DMS79 treated with DMSO at 0.1 percent for 48 hours (cell line): ENCODE measurements around the gene USP25.

Experiments used
- DNase-seq: peaks from one replicate; lab custom pipeline; 2025; lab: John Stamatoyannopoulos, UW

The USP25 gene

DNA sequence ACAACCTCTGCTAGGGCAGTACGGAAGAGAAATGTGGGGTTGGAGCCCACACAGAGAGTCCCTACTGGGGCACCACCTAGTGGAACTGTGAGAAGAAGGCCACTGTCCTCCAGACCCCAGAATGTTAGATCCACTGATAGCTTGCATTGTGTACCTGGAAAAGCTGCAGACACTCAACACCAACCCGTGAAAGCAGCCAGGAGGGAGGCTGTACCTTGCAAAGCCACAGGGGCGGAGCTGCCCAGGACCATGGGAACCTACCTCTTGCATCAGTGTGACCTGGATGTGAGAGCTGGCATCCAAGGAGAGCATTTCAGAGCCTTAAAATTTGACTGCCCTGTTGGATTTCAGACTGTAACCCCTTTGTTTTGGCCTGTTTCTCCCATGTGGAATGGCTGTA, 85.5 kb downstream of the USP25 start:
- no peak for DNase-seq

DNA sequence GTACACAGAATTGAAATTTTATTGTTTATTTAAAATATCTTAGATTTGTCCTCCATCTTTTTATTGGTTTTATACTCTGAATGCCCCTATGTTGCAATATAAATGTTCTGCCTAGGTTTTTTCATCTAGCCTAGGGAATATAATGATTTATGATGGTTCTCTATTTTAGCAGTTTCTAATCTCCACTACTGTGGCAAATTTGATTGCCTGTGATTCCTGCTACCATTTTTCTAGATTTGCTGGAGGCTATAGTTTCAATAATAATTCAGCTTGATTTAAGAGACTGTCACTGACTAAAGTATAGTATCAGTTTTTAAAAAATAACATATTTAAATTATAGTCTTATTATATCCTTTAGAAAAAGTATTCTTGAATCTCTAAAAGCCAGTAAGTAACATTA, 90.5 kb downstream of the USP25 start:
- no peak for DNase-seq

DNA sequence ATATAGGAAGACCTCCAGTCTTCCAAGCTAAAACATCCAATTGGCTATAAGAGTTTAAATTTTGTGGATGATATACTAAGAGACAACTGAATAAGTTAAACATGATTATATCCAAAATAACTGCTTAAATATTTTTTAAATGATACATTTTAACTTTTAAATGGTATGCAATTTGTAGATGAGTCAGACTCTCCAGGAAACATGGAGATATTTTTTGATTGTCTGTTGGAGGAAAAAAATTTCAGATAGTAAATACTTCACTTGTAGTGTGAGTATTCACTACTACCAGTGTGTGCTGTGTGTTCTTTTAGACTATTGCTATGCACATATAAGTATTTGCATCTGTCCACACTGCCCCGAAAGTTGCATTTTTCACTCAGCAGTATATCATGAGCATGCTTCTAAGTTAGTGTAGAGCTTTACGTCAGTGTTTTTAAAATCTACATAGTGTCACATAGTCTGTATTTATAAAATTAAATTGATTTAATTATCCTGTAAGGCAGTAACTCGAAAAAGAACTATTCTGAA, 91.1 kb downstream of the USP25 start:
- no peak for DNase-seq

GRCh38 chr21:15823486-15824150, 93.8 kb downstream of the USP25 start:
- no peak for DNase-seq

DNA sequence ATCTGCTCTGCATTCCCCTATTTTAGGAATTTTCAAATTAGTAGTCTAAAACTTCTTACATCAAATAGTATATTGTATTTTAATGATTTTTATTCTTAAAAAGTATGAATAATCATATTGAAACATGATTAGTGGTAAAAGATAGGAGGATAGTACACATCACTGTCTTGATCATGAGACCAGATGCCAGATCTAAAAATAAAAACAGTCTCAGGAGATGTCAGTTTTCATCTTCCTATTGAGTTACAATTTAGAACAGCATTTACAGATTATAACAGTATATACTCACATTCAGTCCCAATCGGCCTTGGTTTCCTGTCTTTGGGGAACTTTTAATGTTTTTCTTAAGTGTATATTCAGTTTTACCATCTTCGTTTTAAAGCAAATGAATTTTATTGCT, 95.9 kb downstream of the USP25 start:
- DNase-seq, result no peak

- DNase-seq, result no peak
Measured at GRCh38 chr21:15826147-15826780, 96.5 kb downstream of the USP25 start.

DNA sequence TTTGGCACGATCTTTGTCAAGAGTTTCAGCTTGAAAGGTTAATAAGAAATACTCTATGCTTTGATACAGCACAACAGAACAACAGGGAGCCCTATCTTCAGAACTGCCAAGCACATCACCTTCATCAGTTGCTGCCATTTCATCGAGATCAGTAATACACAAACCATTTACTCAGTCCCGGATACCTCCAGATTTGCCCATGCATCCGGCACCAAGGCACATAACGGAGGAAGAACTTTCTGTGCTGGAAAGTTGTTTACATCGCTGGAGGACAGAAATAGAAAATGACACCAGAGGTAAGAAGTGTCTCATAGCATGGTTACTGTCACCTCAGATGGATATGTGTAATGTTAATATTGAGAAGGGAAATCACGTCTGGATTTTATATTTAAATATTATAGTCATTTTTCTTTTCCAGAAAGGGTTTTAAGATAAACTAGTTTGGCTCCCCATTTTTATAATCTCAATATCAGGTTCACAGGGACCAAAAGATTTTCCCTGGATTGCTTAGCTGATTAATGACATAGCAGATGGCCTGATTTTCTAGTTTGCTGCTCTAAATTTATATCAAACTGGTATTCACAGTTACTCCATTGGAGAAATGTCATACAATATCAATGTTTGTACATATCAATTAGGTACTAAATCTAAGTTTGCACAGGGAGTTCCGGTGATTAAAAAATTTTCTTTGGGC, 97.3 kb downstream of the USP25 start:
- no peak for DNase-seq

DNA sequence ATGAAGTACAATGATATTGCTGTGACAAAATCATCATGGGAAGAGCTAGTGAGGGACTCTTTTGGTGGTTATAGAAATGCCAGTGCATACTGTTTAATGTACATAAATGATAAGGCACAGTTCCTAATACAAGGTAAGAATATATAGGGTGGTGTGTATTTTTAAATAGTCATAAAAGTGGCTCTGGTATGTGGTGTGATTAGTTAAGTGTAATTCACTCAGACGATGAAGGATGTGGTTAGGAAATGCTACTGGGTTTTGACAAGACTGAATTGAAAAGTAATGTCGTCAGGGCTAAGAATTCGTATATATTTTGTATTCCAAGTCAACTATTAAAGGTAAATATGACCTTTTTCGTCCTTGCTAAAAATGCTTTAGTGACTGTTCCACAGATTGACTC, 101.7 kb downstream of the USP25 start:
- no peak for DNase-seq

DNA sequence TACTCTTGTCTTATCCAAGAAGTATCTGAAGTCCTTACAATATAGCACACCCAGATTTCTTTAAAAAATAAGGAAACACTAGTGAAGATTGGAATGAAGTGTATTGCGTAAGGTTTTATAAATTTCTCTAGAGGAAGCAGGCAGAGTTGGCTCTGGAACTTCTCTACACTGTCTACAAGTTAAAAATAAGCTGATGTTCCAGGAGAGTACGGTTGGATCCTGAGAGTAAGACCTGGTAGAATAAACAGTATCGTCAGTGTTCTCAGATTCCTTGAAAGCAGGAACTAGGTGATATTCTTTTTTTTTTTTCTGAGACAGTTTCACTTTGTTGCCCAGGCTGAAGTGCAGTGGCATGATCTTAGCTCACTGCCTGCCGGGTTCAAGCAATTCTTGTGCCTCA, 107.9 kb downstream of the USP25 start:
- DNase-seq, result no peak

DNA sequence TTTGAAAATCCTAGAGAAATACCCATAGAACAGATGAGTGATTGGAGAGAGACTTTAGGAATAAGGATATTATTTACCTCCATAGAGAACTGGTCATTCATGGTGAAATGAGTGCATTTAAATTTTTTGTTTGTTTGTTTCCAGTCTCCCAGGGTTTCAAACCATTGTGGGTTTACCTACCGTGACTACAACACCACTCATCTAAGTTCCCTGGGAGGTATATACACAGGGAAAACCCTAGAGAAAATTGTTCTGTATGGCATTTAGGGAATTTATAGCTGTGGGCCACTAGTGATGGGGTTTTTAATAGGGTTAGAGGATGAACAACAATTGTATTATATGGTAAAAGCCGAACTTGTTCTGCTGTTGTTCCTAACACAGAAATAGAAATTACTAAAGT, 109.2 kb downstream of the USP25 start:
- peak; percentile 13 for DNase-seq

GRCh38 chr21:15839601-15840000, 109.8 kb downstream of the USP25 start:
- no peak for DNase-seq

DNA sequence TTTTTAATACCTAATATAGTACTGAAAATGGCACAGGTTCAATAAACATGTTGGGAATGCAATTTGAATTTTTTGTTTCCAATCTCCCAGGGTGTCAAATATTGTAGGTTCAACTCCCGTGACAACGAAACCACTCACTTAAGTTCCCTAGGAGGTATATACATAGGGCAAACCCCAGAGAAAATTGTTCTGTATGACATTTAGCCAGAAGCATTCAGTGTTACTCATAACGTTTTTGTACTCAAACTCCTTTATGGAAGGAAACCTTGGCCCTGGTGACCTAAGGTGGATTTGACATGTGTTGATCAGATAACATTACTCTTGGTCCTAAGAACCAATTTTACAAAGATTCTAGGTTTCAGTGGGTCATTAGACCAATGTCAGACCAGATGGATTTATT, 110.6 kb downstream of the USP25 start:
- DNase-seq, result no peak

DNA sequence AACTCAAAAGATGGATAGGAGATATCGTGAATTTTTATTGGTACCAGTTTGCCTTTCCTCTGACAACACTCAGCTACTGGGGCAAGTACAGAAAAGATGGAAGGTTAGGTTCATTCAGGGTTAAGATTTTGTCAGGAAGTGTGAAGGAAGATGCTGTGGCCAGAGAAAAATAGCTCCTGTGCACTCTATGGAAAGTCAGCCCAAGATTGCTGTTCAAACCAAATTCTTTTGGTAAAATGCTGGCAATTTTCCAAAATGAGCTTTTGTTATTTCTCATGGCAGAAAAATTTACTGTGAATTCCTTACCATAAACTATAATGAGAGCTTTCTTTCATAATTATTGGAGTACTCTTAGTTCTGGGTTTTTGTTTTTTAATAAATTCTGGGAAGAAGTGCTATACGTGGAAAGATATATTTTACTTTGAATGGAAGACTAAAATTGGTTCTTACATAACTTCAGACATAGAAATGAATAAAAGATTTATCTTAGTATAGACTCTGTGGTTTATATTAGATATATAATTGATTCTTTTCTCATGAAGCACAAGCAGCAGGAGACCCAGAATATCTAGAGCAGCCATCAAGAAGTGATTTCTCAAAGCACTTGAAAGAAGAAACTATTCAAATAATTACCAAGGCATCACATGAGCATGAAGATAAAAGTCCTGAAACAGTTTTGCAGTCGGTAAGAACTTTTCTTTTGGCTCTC, 112.2 kb downstream of the USP25 start:
- DNase-seq, result peak; percentile 51

DNA sequence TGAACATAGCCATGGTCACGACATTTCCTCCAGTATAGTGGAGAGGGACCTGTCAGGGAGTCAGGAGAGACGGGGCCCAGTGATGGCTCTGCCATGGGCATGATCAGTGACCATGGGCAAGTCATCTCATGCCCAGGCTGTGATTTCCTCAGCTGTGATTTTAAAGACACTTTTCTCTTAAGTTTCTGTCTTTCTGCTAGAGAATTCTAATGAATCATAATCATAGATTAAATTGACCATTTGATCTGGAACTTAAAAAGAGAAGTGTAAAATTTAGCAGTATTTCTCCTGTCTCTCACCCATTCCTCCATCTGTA, 112.7 kb downstream of the USP25 start:
- DNase-seq, result no peak

GRCh38 chr21:15843766-15844165, 114.0 kb downstream of the USP25 start:
- no peak for DNase-seq

DNA sequence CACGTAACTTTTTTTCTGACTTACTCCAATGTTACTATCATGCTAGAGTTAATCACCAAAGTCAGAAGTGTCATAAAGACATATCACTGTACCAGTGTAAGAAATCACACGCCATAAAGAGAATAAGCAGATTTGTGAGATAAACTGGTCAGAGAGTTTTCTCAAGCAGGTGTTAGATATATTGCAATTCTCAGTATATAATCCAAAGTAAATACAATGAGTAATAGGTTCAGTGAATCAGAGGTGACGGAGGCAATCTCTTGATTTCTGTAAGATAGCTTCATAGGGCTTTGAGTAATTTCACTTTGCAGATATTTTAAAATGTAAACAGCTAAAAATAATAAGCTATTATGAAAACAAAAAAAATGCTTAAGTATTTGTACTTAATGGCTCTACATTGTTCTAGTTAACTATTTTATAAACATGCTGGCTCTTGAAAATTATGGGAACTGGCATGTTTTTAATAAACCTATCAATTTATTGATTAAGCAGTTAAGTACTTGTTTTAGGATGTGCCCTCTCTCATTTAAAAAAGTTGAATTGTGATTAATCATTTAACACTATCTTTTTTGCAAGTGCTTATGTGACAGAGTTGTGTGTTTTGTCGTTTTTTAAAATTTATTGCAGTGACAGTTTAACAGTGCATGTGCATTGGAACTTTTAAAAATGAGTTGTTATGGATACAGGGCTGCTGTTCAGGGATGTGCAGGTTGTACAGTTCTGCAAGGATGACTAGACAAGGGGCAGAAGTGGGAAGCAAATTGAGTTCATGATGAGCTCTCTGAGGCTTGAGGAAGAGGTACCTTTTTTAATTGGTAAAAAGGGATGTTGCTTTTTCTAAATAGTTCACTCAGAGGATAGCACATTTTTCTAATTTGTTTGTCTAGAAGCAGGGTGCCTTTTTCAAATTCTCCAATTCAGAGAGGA, 119.1 kb downstream of the USP25 start:
- DNase-seq, result peak; percentile 4

GRCh38 chr21:15849927-15850326, 120.1 kb downstream of the USP25 start:
- DNase-seq, result no peak

GRCh38 chr21:15850645-15851044, 120.9 kb downstream of the USP25 start:
- DNase-seq, result no peak

GRCh38 chr21:15852146-15852545, 122.4 kb downstream of the USP25 start:
- no peak for DNase-seq

- DNase-seq, result no peak
Measured at GRCh38 chr21:15853126-15853525, 123.3 kb downstream of the USP25 start.

- no peak for DNase-seq
Measured at GRCh38 chr21:15856813-15857212, 127.0 kb downstream of the USP25 start.

GRCh38 chr21:15857740-15858139, 128.0 kb downstream of the USP25 start:
- DNase-seq, result no peak
